WTC11 (cell line): Measurements from ENCODE around the gene KCNN4.

Source experiments
- CREM ChIP-seq: sonication (generic); formaldehyde crosslinking; IDR thresholded peaks from 2 replicates; pipeline ENCODE4 v1.8.1; 2022; ENCODE audit warnings: mild to moderate bottlenecking, missing genetic modification reagents, moderate library complexity
- CTCF ChIP-seq: fragments of 200-600 bp; IDR thresholded peaks from 2 replicates; pipeline ENCODE4 v1.8.0; 2022; ENCODE audit warnings: antibody characterized with exemption
- TF ChIP-seq, protein P1 (sequence below): sonication (generic); formaldehyde crosslinking; IDR thresholded peaks from 2 replicates; pipeline ENCODE4 v1.8.1; 2023; ENCODE audit warnings: mild to moderate bottlenecking, missing genetic modification reagents, moderate library complexity
- TF ChIP-seq, protein P2 (sequence below): sonication (generic); formaldehyde crosslinking; IDR thresholded peaks from 2 replicates; pipeline ENCODE4 v1.8.0; 2022; ENCODE audit warnings: mild to moderate bottlenecking, missing genetic modification reagents

GRCh38 chr19:43767818-43768217 is 13.0 kb downstream of the KCNN4 start:
- TF ChIP-seq CTCF, result no peak
- no peak for TF ChIP-seq CREM (CRISPR knock-in tag)
- TF ChIP-seq, protein P1, sequence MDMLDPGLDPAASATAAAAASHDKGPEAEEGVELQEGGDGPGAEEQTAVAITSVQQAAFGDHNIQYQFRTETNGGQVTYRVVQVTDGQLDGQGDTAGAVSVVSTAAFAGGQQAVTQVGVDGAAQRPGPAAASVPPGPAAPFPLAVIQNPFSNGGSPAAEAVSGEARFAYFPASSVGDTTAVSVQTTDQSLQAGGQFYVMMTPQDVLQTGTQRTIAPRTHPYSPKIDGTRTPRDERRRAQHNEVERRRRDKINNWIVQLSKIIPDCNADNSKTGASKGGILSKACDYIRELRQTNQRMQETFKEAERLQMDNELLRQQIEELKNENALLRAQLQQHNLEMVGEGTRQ (CRISPR knock-in tag), result no peak
- TF ChIP-seq, protein P2, sequence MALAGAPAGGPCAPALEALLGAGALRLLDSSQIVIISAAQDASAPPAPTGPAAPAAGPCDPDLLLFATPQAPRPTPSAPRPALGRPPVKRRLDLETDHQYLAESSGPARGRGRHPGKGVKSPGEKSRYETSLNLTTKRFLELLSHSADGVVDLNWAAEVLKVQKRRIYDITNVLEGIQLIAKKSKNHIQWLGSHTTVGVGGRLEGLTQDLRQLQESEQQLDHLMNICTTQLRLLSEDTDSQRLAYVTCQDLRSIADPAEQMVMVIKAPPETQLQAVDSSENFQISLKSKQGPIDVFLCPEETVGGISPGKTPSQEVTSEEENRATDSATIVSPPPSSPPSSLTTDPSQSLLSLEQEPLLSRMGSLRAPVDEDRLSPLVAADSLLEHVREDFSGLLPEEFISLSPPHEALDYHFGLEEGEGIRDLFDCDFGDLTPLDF, result no peak
